K562 (cell line): Measurements from ENCODE around the gene FCHO1. TPM values are rescaled to one million over a fixed set of nuclear protein-coding genes. Genes with fewer than 3 reads are reported as not detected.

Experiments used
- ARID1B ChIP-seq: fragments of 450-650 bp; IDR thresholded peaks from 2 replicates; pipeline ENCODE4 v1.6.1; 2016; ENCODE audit warnings: antibody characterized with exemption, mild to moderate bottlenecking, inconsistent platforms
- BHLHE40 ChIP-seq: IDR thresholded peaks from 2 replicates; pipeline ENCODE4 v1.6.1; 2011; ENCODE audit warnings: low read length, improper control_type of control experiment
- BMI1 ChIP-seq: fragments of 150-350 bp; IDR thresholded peaks from 2 replicates; pipeline ENCODE4 v1.6.1; 2014; ENCODE audit warnings: low read length
- EZH2 ChIP-seq: IDR thresholded peaks from 2 replicates; pipeline ENCODE4 v1.6.1; 2012; ENCODE audit warnings: low read depth, mild to moderate bottlenecking, inconsistent platforms, low read length, borderline replicate concordance
- KHSRP ChIP-seq: fragments of 450-650 bp; IDR thresholded peaks from 2 replicates; pipeline ENCODE4 v1.6.1; 2017
- KLF16 ChIP-seq: IDR thresholded peaks from 2 replicates; pipeline ENCODE4 v1.6.1; 2016; ENCODE audit warnings: antibody characterized with exemption
- MAZ ChIP-seq, 2 experiments: fragments of 450-650 bp in 1 of 2; sonication (generic) in 1 of 2; formaldehyde crosslinking; IDR thresholded peaks in 1 of 2; conservative IDR thresholded peaks in 1 of 2; 2 replicates each; pipeline versions ENCODE4 v1.4.0 to v1.5.0; 2020; ENCODE audit warnings: mild to moderate bottlenecking in 1 of 2, missing genetic modification reagents in 1 of 2
- NR2C1 ChIP-seq, 2 experiments: fragments of 450-650 bp; IDR thresholded peaks; 2 replicates each; pipeline ENCODE4 v1.6.1; 2017; ENCODE audit warnings: mild to moderate bottlenecking in 2 of 2, antibody characterized with exemption in 1 of 2, inconsistent platforms in 1 of 2, missing compliant biosample characterization in 1 of 2, missing genetic modification characterization in 1 of 2
- PPARD ChIP-seq: fragments of 250-450 bp; sonication (Bioruptor Pico); IDR thresholded peaks from 2 replicates; pipeline ENCODE4 v1.8.0; 2022; ENCODE audit warnings: inconsistent platforms, mild to moderate bottlenecking, moderate library complexity
- SOX6 ChIP-seq: fragments of 450-650 bp; IDR thresholded peaks from 2 replicates; pipeline ENCODE4 v1.6.1; 2014; ENCODE audit warnings: mild to moderate bottlenecking
- STAG1 ChIP-seq: sonication (generic); formaldehyde crosslinking; IDR thresholded peaks from 2 replicates; pipeline ENCODE4 v1.5.0; 2020; ENCODE audit warnings: missing genetic modification reagents, borderline replicate concordance
- TFAP4 ChIP-seq: sonication (generic); formaldehyde crosslinking; IDR thresholded peaks from 2 replicates; pipeline ENCODE4 v1.8.0; 2022; ENCODE audit warnings: missing genetic modification reagents, mild to moderate bottlenecking, moderate library complexity, borderline replicate concordance
- ZBTB11 ChIP-seq, 3 experiments: fragments of 200-800 bp in 1 of 3; fragments of 250-450 bp in 1 of 3; fragments of 450-650 bp in 1 of 3; sonication (Bioruptor Pico) in 1 of 3; sonication (Bioruptor generic) in 1 of 3; formaldehyde crosslinking in 1 of 3; IDR thresholded peaks; 2 replicates each; pipeline versions ENCODE4 v1.6.1 to v1.8.0; 2016 to 2022; ENCODE audit warnings: mild to moderate bottlenecking in 2 of 3, missing genetic modification characterization in 2 of 3, missing compliant biosample characterization in 1 of 3, moderate library complexity in 1 of 3
- ZFP1 ChIP-seq: fragments of 450-650 bp; formaldehyde crosslinking; IDR thresholded peaks from 2 replicates; pipeline ENCODE4 v1.4.0; 2020; ENCODE audit warnings: mild to moderate bottlenecking, mixed read lengths
- ZFP91 ChIP-seq: sonication (generic); formaldehyde crosslinking; IDR thresholded peaks from 2 replicates; pipeline ENCODE4 v1.8.0; 2022; ENCODE audit warnings: mild to moderate bottlenecking, missing genetic modification reagents
- ZNF274 ChIP-seq: IDR thresholded peaks from 2 replicates; pipeline ENCODE4 v1.6.1; 2011; ENCODE audit warnings: low read depth, mild to moderate bottlenecking, low read length, moderate library complexity, borderline replicate concordance
- ZNF395 ChIP-seq: fragments of 200-800 bp; sonication (Bioruptor generic); IDR thresholded peaks from 2 replicates; pipeline ENCODE4 v1.6.1; 2017; ENCODE audit warnings: missing genetic modification characterization, missing compliant biosample characterization
- polyA plus RNA-seq, 8 experiments: library from polyadenylated mRNA; depleted of rRNA in 4 of 8; stranded (reverse) in 5 of 8; unstranded in 3 of 8; fragments of >200 nt; fragmentation: Nextera tagmentation in 2 of 8; fragmentation: Illumina TruSeq in 1 of 8; extraction: Ambion mirVana in 2 of 8; extraction: Trizol in 1 of 8; gene quantifications; 2 replicates each; pipeline versions ENCODE4 v1.2.1 to v1.2.3, GENCODE V29; 2011 to 2014; ENCODE audit warnings: inconsistent platforms in 1 of 8, missing spikeins in 1 of 8
- total RNA-seq, 7 experiments: library from RNA; depleted of rRNA in 6 of 7; stranded (reverse); fragments of >200 nt in 6 of 7; fragmentation: Illumina TruSeq in 2 of 7; extraction: Trizol in 2 of 7; gene quantifications; 2 replicates each; pipeline versions ENCODE4 v1.2.1 to v1.2.3, GENCODE V29; 2011 to 2021; ENCODE audit warnings: low replicate concordance in 1 of 7

The FCHO1 gene
- total and polyA plus RNA-seq, 9 of the 15 experiments (the other 6 are each of a cell fraction or from before 2014, with no cell fraction given) = 0.21 to 58.9 (median 18.3) TPM

- TF ChIP-seq TFAP4 (CRISPR knock-in tag) = peak; percentile 50; the same call in 1 of the 2 replicates
- peak; percentile 34; the same call in 1 of the 2 replicates for TF ChIP-seq KLF16
- no peak for TF ChIP-seq ZNF395 (CRISPR knock-in tag)
- TF ChIP-seq PPARD (CRISPR knock-in tag) = no peak
- no peak for TF ChIP-seq EZH2
- no peak for TF ChIP-seq ZFP91 (CRISPR knock-in tag)
- no peak for TF ChIP-seq KHSRP
- no peak for TF ChIP-seq ZBTB11 (CRISPR knock-in tag; IDR thresholded peaks at IDR 0.05)
- TF ChIP-seq STAG1 = peak; percentile 58; the same call in 1 of the 2 replicates
- TF ChIP-seq NR2C1 (IDR thresholded peaks at IDR 0.05) = no peak
- TF ChIP-seq NR2C1 (tag; IDR thresholded peaks at IDR 0.05) = no peak
- TF ChIP-seq SOX6 = no peak
- peak in 1 of 2 experiments; percentile 63; a peak in 1 of 4 replicates for TF ChIP-seq MAZ (CRISPR knock-in tag; conservative IDR thresholded peaks at IDR 0.05 in 1 of 2, IDR thresholded peaks at IDR 0.05 in 1 of 2)
- TF ChIP-seq BMI1 = no peak
- no peak for TF ChIP-seq BHLHE40
- no peak for TF ChIP-seq ARID1B
- no peak for TF ChIP-seq ZFP1 (CRISPR knock-in tag)
- TF ChIP-seq ZNF274 = no peak
Observed at GRCh38 chr19:17703824-17704463, 47.3 kb upstream of the FCHO1 start (continued).
